NCI-H2107 treated with DMSO at 0.1 percent for 48 hours (cell line): Measurements from ENCODE around the gene PHF14.

Source experiments
- DNase-seq: peaks from one replicate; lab custom pipeline; 2025; ENCODE audit not compliant: unreplicated experiment; lab: John Stamatoyannopoulos, UW

Gene PHF14

GRCh38 chr7:11196143-11196542 lies 222.5 kb downstream of the PHF14 start:
- DNase-seq = no peak

- DNase-seq = no peak
These were observed 229.6 kb downstream of the PHF14 start for GRCh38 chr7:11203224-11203623.

GRCh38 chr7:11203683-11204082 lies 230.0 kb downstream of the PHF14 start:
- DNase-seq = no peak

GRCh38 chr7:11206177-11206899 lies 232.7 kb downstream of the PHF14 start:
- no peak for DNase-seq

- DNase-seq = no peak
These were observed 233.9 kb downstream of the PHF14 start for GRCh38 chr7:11207565-11207964.

GRCh38 chr7:11208883-11209465 lies 235.3 kb downstream of the PHF14 start:
- no peak for DNase-seq

- DNase-seq = no peak
These were observed 236.7 kb downstream of the PHF14 start for GRCh38 chr7:11210374-11210773.

- DNase-seq = peak; percentile 80
These were observed 238.5 kb downstream of the PHF14 start for GRCh38 chr7:11212080-11212711.

- DNase-seq = no peak
These were observed 239.1 kb downstream of the PHF14 start for GRCh38 chr7:11212816-11213215.

GRCh38 chr7:11213266-11213665 lies 239.6 kb downstream of the PHF14 start:
- DNase-seq = no peak

GRCh38 chr7:11216276-11216675 lies 242.6 kb downstream of the PHF14 start:
- DNase-seq = no peak

GRCh38 chr7:11217848-11218565 lies 244.3 kb downstream of the PHF14 start:
- DNase-seq = no peak
